Sigmoid colon (tissue), 7 donors: ENCODE results near the gene TTC19. TPM values are rescaled to one million over a fixed set of nuclear protein-coding genes. Genes with fewer than 3 reads are reported as not detected.

Source experiments
- DNase-seq: peaks from one replicate; pipeline ENCODE4 v3.0.0-alpha.2; 2019
- H3K27ac ChIP-seq, 4 donors: fragments of 200-600 bp; sonication (generic); one replicate each; pipeline ENCODE4 v1.5.1; 2016 to 2019; ENCODE audit warnings: mild to moderate bottlenecking in 1 of 4
- H3K27me3 ChIP-seq, 3 donors: fragments of 200-600 bp; sonication (generic); one replicate each; pipeline ENCODE4 v1.5.1; 2019; ENCODE audit warnings: mild to moderate bottlenecking in 1 of 3
- H3K36me3 ChIP-seq, 4 donors: fragments of 200-600 bp; sonication (generic); one replicate each; pipeline ENCODE4 v1.5.1; 2016 to 2019
- H3K4me1 ChIP-seq, 4 donors: fragments of 200-600 bp; sonication (generic); one replicate each; pipeline ENCODE4 v1.5.1; 2017 to 2019
- H3K4me3 ChIP-seq, 4 donors: fragments of 200-600 bp; sonication (generic); one replicate each; pipeline ENCODE4 v1.5.1; 2017 to 2019; ENCODE audit warnings: mild to moderate bottlenecking in 2 of 4, moderate library complexity in 1 of 4
- H3K9me3 ChIP-seq, 4 donors: fragments of 200-600 bp in 3 of 4; sonication (generic) in 3 of 4; one replicate each; pipeline versions ENCODE4 v1.5.1 to v1.6.1; 2013 to 2019
- CTCF ChIP-seq, 4 experiments: fragments of 450-650 bp in 3 of 4; fragments of 200-600 bp in 1 of 4; IDR thresholded peaks; one replicate each; pipeline ENCODE4 v1.5.1; 2016 to 2019; ENCODE audit warnings: antibody characterized with exemption in 4 of 4, mild to moderate bottlenecking in 3 of 4, moderate library complexity in 2 of 4
- EP300 ChIP-seq, 4 donors: sonication (generic); formaldehyde crosslinking; IDR thresholded peaks; one replicate each; pipeline ENCODE4 v1.6.1; 2017; ENCODE audit warnings: antibody characterized with exemption in 4 of 4
- POLR2A ChIP-seq, 2 donors: fragments of 450-650 bp; IDR thresholded peaks; one replicate each; pipeline ENCODE4 v1.6.1; 2016; ENCODE audit warnings: antibody characterized with exemption in 2 of 2, mild to moderate bottlenecking in 2 of 2, moderate library complexity in 2 of 2
- POLR2AphosphoS5 ChIP-seq, 4 donors: sonication (generic); formaldehyde crosslinking; IDR thresholded peaks; one replicate each; pipeline ENCODE4 v1.6.1; 2017; ENCODE audit warnings: antibody characterized with exemption in 4 of 4
- WGBS, 2 donors: extraction: QIAGEN DNeasy Blood & Tissue Kit; methylation state at CpG; one replicate each; pipeline ENCODE4 v1.1.7; 2013; 5-methylcytosine and 5-hydroxymethylcytosine counted together
- intact Hi-C: fragments of 100-400 bp; cut with DNase I; formaldehyde crosslinking; loops from one replicate; pipeline ENCODE4 v1.15.1; 2023
- polyA plus RNA-seq, 3 donors: library from polyadenylated mRNA; stranded (reverse); fragments of 200-250 nt; gene quantifications; one replicate each; pipeline ENCODE4 v1.2.3, GENCODE V29; 2013
- total RNA-seq, 4 donors: library from RNA; depleted of rRNA; stranded (reverse); fragments of >200 nt; gene quantifications; one replicate each; pipeline ENCODE4 v1.1.0, GENCODE V29; 2016
- donor health status: healthy with polysubstance abuse.
- donor health status: Bipolar disorder and iron deficiency.
- donor health status: healthy.

The TTC19 gene
- total and polyA plus RNA-seq, 7 donors, result 24.6 to 59.1 (median 41.0) TPM

GRCh38 chr17:16073845-16074244, 74.2 kb downstream of the TTC19 start:
- H3K27ac ChIP-seq, result no peak overlapping the region
- no peaks in the 10 kb centered on the region for H3K9me3 ChIP-seq
- H3K27me3 ChIP-seq, result no peaks in the 10 kb centered on the region
- intact Hi-C loops, result no loop called here
- no peak overlapping the region for H3K4me3 ChIP-seq
- no peaks in the 10 kb centered on the region for H3K4me1 ChIP-seq
- no peak for DNase-seq
- 96 to 97% methylated on average over 4 of the region's 4 CpGs for WGBS, 2 donors
- TF ChIP-seq CTCF (IDR thresholded peaks at IDR 0.05), result no peak
- no peak for TF ChIP-seq POLR2A (IDR thresholded peaks at IDR 0.05)
- H3K36me3 ChIP-seq, result peaks cover 16 to 89% (median 40%) of the 10 kb centered on the region in 4 donors

GRCh38 chr17:16074423-16074822, 74.8 kb downstream of the TTC19 start:
- H3K4me1 ChIP-seq, result no peaks in the 10 kb centered on the region

GRCh38 chr17:16075949-16076348, 76.3 kb downstream of the TTC19 start:
- H3K27ac ChIP-seq, result no peak overlapping the region
- H3K36me3 ChIP-seq, result peaks cover 4 to 86% (median 29%) of the 10 kb centered on the region in 4 donors
- 89 to 94% methylated on average over 5 of the region's 5 CpGs for WGBS, 2 donors
- DNase-seq, result no peak
- peak in 1 of 2 donors; percentile 4 for TF ChIP-seq POLR2A (IDR thresholded peaks at IDR 0.05)
- no peak for TF ChIP-seq POLR2AphosphoS5 (IDR thresholded peaks at IDR 0.05)
- no peak overlapping the region for H3K4me3 ChIP-seq
- no peaks in the 10 kb centered on the region for H3K4me1 ChIP-seq
- intact Hi-C loops, result no loop called here
- H3K27me3 ChIP-seq, result no peaks in the 10 kb centered on the region
- H3K9me3 ChIP-seq, result no peaks in the 10 kb centered on the region

More at GRCh38 chr17:16074423-16074822, 74.8 kb downstream of the TTC19 start:
- DNase-seq, result no peak
- TF ChIP-seq POLR2A (IDR thresholded peaks at IDR 0.05) (no peak), EP300 (IDR thresholded peaks at IDR 0.05) (no peak), POLR2AphosphoS5 (IDR thresholded peaks at IDR 0.05) (no peak), CTCF (IDR thresholded peaks at IDR 0.05) (no peak)
- H3K27ac ChIP-seq, result no peak overlapping the region
- peaks cover 15 to 89% (median 37%) of the 10 kb centered on the region in 4 donors for H3K36me3 ChIP-seq
- no peak overlapping the region for H3K4me3 ChIP-seq
- 86 to 96% methylated on average over 3 of the region's 3 CpGs for WGBS, 2 donors
- no peaks in the 10 kb centered on the region for H3K9me3 ChIP-seq
- no peaks in the 10 kb centered on the region for H3K27me3 ChIP-seq
- intact Hi-C loops, result no loop called here

Other genes with a start within 250 kb of the TTC19 start
- 1 to 10 TPM; 2.2 to 5.4 (median 3.9) TPM for gene ADORA2B, start 54.7 kb upstream of the TTC19 start, total RNA-seq
- 10 to 100 TPM in 2 of 3 donors, 1 to 10 TPM in 1; 9.9 to 21.4 (median 12.0) TPM for gene ADORA2B, start 54.7 kb upstream of the TTC19 start, polyA plus RNA-seq
- 10 to 100 TPM; 13.0 to 25.8 (median 18.3) TPM for gene ZSWIM7, start 120 bp upstream of the TTC19 start, total RNA-seq
- gene ZSWIM7, start 120 bp upstream of the TTC19 start, polyA plus RNA-seq, result 10 to 100 TPM; 35.0 to 55.5 (median 46.2) TPM
- 100 to 1,000 TPM in 3 of 4 donors, 10 to 100 TPM in 1; 93.1 to 160 (median 112) TPM for gene NCOR1, start 215.7 kb downstream of the TTC19 start, total RNA-seq
- gene NCOR1, start 215.7 kb downstream of the TTC19 start, polyA plus RNA-seq, result 10 to 100 TPM; 25.8 to 86.9 (median 40.0) TPM
- 10 to 100 TPM; 20.3 to 42.4 (median 33.0) TPM for gene PIGL, start 217.4 kb downstream of the TTC19 start, total RNA-seq
- 10 to 100 TPM in 1 of 3 donors, 1 to 10 TPM in 2; 3.0 to 24.2 (median 5.1) TPM for gene PIGL, start 217.4 kb downstream of the TTC19 start, polyA plus RNA-seq